Left ventricle myocardium superior (tissue), 1 donor: ENCODE results near the gene SEMA3F. TPM values are rescaled to one million over a fixed set of nuclear protein-coding genes. Genes with fewer than 3 reads are reported as not detected.

Experiments
- ATAC-seq: fragments of 200-7000 bp; cut with Tn5 transposase; one replicate; pipeline ENCODE4 v1.9.1; 2020; ENCODE audit warnings: mild to moderate bottlenecking, moderate library complexity
- DNase-seq: peaks from one replicate; pipeline ENCODE4 v3.0.0-alpha.2; 2020
- intact Hi-C: fragments of 100-400 bp; cut with micrococcal nuclease; formaldehyde crosslinking; loops from one replicate; pipeline ENCODE4 v1.11.0; 2022
- microRNA-seq: library from miRNA; unstranded; fragments of <30 nt; microRNA quantifications from one replicate; pipeline ENCODE4 v1.2.0, GENCODE V29; 2020; ENCODE audit warnings: borderline number of aligned reads
- total RNA-seq: library from RNA; stranded (reverse); fragmentation: NEBNext Ultra II Directional; extraction: Animal tissue kit (Norgen Biotek cat#: 25700); gene quantifications from one replicate; pipeline ENCODE4 v1.2.1, GENCODE V29; 2021
- donor health status: DM: no; HTN: yes; CAD: no; lungs with severe emphysema.

Gene SEMA3F
- total RNA-seq, 1 donor from 2014 or later: 11.4 TPM

DNA sequence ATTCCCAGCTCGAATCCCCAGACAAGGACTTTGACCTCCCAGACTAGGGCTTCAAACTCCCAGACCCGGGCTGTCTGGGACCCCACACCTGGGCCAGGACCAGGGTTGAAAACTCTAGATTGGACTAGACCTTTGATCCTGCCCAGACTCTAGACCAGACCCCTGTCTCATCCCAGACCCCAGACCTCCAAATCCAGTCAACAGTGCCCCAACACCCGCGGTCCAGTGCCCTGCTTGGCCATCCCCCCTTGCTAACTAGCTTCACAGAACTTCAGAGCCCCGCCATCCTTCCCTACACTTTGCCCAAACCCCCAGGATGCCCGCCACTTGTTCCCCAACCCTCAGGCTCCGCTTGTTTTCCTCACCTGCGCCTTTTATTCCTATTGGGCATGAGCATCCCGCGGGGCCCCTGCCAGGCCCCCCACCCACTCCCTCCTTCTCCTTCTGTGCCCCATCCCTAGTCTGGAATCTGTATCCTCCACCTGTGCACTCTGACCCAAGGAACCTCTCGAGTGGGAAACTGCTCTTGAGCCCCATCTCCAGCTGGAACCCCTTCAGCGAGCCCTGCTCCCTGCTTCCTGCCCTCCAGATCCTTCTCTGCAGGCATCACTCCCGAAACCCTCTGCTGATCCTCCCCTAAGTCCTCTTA is 81.5 kb downstream of the SEMA3F start:
- no peak for DNase-seq
- intact Hi-C loops: no loop called here
- no peak for ATAC-seq

GRCh38 chr3:50237133-50237651 is 82.1 kb downstream of the SEMA3F start:
- DNase-seq (peak; percentile 61), ATAC-seq (no peak)
- intact Hi-C loops: no loop called here

GRCh38 chr3:50237754-50238548 is 82.8 kb downstream of the SEMA3F start:
- DNase-seq: peak; percentile 93
- peak; percentile 56 for ATAC-seq
- intact Hi-C loops: no loop called here

- DNase-seq (peak; percentile 93), ATAC-seq (peak; percentile 54)
- intact Hi-C loops: no loop called here
These were observed 83.5 kb downstream of the SEMA3F start for GRCh38 chr3:50238549-50239026.

Small RNAs within 50 kb of the gene (microRNA-seq; reads per million reads assigned to microRNA genes)
- not detected for gene MIR566
- not detected for gene MIR5787

Other genes starting within 250 kb of the SEMA3F start
- gene MON1A, start 225.5 kb upstream of the SEMA3F start, total RNA-seq: 8.1 TPM
- gene RBM6, start 215.2 kb upstream of the SEMA3F start, total RNA-seq: 48.4 TPM
- gene RBM5, start 66.4 kb upstream of the SEMA3F start, total RNA-seq: 73.8 TPM
- gene GNAT1, start 36.3 kb downstream of the SEMA3F start, total RNA-seq: not detected
- 10.4 TPM for gene SLC38A3, start 49.9 kb downstream of the SEMA3F start, total RNA-seq
- 137 TPM for gene GNAI2, start 80.9 kb downstream of the SEMA3F start, total RNA-seq
- gene SEMA3B, start 113.8 kb downstream of the SEMA3F start, total RNA-seq: 20.6 TPM
- gene LSMEM2, start 123.8 kb downstream of the SEMA3F start, total RNA-seq: 31.6 TPM
- 79.3 TPM for gene IFRD2, start 137.1 kb downstream of the SEMA3F start, total RNA-seq
- 0.92 TPM for gene HYAL3, start 144.1 kb downstream of the SEMA3F start, total RNA-seq
- gene NAA80, start 144.1 kb downstream of the SEMA3F start, total RNA-seq: 6.7 TPM
- gene HYAL1, start 148.2 kb downstream of the SEMA3F start, total RNA-seq: 70.0 TPM
- 36.0 TPM for gene HYAL2, start 167.4 kb downstream of the SEMA3F start, total RNA-seq
- gene TUSC2, start 172.9 kb downstream of the SEMA3F start, total RNA-seq: 30.7 TPM
- gene RASSF1, start 185.5 kb downstream of the SEMA3F start, total RNA-seq: 10.5 TPM
- 0.07 TPM for gene ZMYND10, start 190.4 kb downstream of the SEMA3F start, total RNA-seq
- gene NPRL2, start 195.5 kb downstream of the SEMA3F start, total RNA-seq: 16.8 TPM
- 5.2 TPM for gene CYB561D2, start 195.5 kb downstream of the SEMA3F start, total RNA-seq
- 27.4 TPM for gene TMEM115, start 204.2 kb downstream of the SEMA3F start, total RNA-seq